ENCODE measurements around the gene CD200R1.

GRCh38 chr3:112888381-112889085 is 86.4 kb downstream of the CD200R1 start:
- TF ChIP-seq, protein P1, sequence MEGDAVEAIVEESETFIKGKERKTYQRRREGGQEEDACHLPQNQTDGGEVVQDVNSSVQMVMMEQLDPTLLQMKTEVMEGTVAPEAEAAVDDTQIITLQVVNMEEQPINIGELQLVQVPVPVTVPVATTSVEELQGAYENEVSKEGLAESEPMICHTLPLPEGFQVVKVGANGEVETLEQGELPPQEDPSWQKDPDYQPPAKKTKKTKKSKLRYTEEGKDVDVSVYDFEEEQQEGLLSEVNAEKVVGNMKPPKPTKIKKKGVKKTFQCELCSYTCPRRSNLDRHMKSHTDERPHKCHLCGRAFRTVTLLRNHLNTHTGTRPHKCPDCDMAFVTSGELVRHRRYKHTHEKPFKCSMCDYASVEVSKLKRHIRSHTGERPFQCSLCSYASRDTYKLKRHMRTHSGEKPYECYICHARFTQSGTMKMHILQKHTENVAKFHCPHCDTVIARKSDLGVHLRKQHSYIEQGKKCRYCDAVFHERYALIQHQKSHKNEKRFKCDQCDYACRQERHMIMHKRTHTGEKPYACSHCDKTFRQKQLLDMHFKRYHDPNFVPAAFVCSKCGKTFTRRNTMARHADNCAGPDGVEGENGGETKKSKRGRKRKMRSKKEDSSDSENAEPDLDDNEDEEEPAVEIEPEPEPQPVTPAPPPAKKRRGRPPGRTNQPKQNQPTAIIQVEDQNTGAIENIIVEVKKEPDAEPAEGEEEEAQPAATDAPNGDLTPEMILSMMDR (conservative IDR thresholded peaks at IDR 0.05; ENCODE audit: low read length), result no peak
- TF ChIP-seq EZH2phosphoT487 (IDR thresholded peaks at IDR 0.05; ENCODE audit: borderline replicate concordance, low read depth, low read length), result no peak
